ENCODE results near the gene C1orf87. TPM values are rescaled to one million over a fixed set of nuclear protein-coding genes. Genes with fewer than 3 reads are reported as not detected.

The C1orf87 gene
- not detected in 5 replicates for total RNA-seq (2022; extraction: Qiagen RNA extraction; ENCODE audit: low read depth)

GRCh38 chr1:60073605-60074278 lies at the start of gene C1orf87:
C1orf87 (minus strand) TSS chr1:60073770; CDS start chr1:60072643, 1,127 bp downstream.

Other genes starting within 250 kb of the C1orf87 start
- gene CYP2J2, start 147.0 kb downstream of the C1orf87 start, total RNA-seq (2022; extraction: Qiagen RNA extraction; ENCODE audit: low read depth) = 0.08 TPM in 1 of 5 replicates, not detected in the others